NCI-H82 treated with DMSO at 0.1 percent for 48 hours (cell line): Measurements from ENCODE around the gene ISCA2.
"Not testable (repeated sequence)": the region's sequence is repeated elsewhere in the genome, so short reads cannot be mapped to it uniquely, and the experiment has no call there.

Experiments used
- DNase-seq: peaks from one replicate; lab custom pipeline; 2025; ENCODE audit not compliant: unreplicated experiment; lab: John Stamatoyannopoulos, UW

ISCA2 gene

DNA sequence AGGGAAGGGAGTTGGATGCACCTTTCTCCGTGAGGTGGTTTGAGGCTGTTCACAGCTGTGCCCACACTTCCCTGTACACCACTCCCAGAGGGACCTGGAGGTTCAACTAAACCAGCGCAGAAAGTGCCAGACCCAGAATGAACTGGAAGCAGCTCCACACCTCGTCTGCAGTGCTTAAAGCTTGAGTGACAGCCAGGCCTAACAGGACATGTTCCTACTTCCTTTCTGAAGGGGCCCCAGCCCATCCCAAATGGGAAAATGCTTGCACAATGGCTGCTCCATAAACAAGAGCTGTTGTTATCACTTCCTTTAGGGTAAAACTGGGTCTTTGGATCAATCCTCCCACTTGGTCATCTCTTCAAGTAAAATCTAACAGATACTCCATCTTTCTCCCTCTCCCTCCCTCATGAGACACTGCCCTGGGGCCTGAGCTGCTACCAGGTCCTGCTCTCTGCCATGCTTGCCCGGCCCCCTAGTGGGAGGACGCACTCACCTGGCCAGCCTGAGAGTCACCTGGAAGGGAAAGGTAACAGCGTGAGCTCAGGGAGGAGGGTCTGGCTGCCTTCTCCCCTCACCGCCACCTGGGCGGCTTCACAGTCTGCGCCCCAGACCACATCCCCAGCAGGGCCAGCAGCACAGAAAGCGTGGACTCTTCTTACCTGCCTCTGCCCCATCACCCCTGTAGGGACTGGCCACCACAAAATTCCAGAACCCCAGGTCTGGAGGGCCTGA, 33.5 kb downstream of the ISCA2 start:
- DNase-seq: no peak

DNA sequence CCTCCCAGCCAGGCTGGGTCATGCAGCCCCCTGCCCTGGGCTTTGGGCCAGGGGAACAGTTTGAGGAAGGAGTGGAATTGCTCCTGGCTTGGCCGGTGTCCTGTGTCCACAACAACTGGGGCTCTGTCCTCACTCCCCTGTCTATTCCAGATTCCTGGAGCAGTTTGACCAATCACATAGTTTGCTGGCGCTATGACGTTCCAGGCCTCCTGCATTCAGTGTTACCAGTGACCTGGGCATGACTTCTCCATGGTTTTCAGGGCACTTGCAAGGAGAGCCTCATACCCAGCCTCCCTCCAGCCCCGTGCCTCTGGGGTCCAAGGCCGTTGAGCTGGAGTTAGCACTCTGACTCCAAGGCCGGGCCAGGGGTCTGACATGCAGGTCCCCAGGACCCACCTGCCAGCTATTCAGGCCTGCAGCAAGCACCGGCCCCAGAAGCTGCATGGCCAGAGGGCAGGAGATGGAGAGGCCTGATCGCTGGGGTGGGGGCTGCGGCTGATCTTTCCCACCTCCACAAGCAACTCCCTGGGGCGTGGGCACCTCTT, 34.2 kb downstream of the ISCA2 start:
- no peak for DNase-seq

DNA sequence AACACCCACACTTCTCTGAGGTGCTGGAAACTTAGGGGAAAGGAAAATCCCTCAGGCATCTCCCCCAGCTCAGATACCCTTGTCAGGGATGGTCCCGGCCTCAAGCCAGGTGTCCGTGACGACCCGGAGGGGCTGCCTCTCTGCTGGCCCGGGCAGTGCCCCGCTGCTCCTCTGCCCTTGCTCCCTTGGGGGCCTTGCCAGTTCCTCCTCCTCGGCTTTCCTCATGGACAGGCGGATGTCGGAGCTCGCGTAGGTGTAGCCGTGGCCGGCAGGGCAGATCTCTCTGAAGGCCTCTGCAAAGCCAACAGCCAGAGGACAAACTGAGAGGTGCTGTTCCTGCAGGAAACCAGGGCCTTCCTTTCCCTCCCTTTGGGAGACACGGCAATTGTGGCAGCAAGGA, 34.8 kb downstream of the ISCA2 start:
- DNase-seq: no peak

DNA sequence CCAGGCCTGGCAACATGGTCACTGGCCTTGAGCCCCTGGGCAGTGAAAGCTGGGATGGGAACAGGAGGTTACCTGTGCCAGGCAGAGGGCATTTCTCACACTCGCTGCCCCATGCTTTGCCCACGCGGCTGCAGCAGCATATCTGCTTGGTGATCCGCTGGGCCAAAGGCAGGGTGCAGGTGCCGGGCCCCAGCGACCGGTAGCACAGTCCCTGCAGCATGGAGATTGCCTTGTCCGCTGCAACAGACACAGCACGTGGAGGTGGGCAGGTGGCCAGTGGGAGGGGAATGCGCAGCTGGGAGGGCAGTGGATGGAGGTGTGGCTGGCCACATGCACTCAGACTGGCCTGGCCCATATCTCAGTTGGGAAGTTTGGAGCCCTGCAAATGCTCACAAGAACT, 35.3 kb downstream of the ISCA2 start:
- no peak for DNase-seq

DNA sequence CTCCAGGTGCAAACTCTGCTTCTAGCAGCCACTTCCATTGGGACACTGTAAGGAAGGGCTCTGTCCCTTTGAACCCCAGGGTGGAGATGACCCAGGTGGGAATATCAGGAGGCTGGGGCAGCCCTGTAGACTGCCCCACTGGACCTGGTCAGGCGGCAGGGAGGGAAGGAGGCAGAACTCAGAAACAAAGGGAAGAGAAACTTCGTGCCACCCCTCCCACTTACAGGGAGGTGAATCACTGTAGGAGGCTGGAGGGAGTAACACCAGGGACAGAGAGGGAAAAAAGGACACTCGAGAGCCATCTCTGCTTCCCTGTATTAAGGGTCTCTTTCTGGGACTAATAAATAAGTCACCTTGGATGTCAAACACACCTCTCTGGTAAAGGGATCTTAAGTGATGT, 37.4 kb downstream of the ISCA2 start:
- DNase-seq: no peak

DNA sequence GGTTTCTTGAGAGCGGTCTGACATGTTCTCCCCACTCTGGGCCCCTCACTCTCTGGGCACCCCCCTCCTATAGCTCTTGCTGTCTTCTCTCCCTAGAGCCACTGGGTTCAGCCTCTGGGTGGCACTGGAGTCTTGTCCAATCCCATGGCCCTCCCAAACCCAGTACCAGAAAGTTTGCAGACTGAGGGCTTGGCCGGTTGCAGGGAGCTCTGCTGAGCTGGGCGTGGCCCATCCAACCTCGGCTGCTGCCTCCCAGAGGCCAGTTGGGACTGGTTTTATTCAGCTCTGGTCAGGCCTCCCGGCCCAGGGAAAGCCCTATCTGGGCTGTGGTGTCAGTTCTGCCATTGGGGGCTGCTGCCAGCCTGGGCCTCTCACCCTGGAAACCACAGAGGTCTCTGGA, 37.9 kb downstream of the ISCA2 start:
- no peak for DNase-seq

DNA sequence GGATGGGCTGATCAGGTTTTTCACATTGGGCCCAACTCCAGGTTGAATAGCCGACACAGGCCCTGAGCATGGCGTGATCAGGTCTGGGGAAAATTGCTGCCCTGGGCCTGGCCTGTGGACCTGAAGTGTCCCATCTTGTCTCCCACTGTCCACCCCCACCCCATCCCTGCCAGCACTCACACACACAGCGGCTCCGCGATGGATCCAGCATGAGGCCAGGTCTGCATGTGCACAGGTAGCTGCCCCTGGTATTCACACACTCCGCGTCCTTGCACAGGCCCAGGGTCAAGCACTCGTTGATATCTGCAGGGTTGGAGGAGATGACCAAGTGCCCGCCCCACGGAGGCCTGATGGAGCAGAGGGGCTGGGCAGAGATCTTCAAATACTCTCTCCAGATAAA, 38.7 kb downstream of the ISCA2 start:
- no peak for DNase-seq

DNA sequence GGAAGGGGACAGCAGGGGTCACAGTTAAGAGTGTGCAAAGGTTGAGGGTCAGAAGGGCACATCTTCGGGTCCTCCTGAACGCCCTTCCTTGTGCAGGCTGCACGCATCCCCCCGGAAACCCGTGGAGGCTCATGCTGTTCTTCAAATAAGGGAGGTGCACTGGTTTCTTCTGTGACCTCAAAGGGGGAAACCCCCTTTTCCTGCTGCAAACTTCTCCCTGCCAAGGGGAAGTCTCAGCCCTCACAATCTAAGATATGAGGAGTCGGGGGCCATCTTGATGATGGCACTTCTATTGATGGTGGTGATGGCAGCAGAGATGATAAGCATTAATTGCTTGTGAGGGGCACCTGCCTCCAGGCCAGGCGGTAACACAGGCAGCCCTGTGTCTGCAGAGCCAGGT, 40.0 kb downstream of the ISCA2 start:
- no peak for DNase-seq

DNA sequence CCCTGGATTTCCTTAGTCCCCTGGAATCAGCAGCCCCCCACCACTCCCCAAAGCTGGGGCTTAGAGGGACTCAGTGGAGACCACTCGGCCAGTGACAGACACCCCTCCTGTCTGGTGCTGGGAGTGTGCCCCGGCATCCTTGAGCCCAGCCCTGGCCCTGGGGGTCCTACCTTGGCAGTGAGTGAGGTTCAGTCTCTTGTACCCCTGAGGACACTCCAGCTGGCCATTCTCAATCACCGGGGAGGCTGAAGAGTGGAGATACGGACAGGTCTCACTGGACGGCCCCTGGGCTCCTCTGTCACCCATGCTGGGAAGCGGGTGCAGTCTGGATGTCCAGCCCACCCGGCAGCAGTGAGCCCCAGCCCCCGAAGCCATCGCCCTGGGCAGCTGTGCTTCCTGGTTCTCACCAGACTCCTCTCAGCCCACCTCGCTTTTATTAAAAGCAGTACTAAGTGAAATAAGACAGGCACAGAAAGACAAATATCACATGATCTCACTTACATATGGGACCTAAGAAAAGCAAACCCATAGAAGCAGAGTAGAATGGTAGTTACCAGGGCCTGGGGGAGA, 42.3 kb downstream of the ISCA2 start:
- DNase-seq: no peak

DNA sequence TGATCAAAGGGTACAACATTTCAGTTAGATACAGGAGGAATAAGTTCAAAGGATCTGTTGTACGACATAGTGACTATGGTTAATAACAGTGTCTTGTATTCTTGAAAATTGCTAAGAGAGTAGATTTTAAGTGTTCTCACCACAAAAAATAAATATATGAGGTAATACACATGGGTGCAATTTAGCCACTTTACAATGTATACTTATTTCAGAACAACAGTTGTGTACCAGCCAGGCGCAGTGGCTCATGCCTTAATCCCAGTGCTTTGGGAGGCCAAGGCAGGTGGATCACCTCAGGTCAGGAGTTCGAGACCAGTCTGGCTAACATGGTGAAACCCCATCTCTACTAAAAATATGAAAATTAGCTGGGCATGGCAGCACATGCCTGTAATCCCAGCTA, 42.8 kb downstream of the ISCA2 start:
- not testable (repeated sequence) for DNase-seq

DNA sequence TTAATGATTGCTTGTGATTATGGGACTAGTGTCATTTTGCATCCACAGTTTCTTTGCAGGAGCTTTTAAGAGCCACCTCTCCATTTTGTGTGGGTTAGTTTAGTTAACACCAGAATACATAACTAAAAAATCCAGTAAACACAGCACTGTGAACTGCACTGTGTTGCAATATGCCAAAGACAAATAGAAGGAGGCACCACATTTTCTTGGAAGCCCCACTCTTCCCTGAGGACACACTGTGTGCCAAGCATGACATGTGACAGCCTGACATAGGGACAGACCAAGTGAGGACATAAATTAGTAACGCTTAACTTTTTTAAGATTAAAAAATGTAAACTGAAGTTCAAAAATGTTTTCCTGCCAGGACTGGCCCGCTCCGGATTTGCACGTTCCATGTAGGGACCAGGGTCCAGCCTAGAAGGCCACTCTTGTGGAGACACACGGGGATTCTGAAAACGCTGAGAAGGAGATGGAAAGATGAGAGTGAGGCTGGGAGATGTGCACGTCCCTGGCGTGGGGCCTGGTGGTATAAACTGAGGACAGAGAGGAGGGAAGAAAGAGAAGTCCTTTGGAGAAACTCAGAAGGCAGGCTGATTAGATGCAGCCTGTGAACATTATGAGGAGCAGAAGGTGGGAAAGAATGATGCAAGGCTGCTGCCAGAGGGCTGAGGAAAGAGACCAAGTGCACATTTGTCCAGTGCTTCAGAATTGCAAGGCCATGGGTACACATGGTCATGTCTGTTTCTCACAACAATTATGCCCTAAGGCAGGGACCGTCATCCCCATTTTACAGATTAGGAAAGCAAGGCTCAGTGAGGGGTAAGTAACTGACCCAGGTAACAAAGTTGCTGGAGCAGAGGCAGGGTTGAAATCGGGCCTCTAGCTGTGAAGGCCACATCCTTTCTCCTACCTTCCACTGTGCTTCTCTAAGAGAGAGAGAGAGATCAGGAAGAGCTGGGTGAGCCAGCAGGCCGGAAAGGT, 45.1 kb downstream of the ISCA2 start:
- DNase-seq: no peak

DNA sequence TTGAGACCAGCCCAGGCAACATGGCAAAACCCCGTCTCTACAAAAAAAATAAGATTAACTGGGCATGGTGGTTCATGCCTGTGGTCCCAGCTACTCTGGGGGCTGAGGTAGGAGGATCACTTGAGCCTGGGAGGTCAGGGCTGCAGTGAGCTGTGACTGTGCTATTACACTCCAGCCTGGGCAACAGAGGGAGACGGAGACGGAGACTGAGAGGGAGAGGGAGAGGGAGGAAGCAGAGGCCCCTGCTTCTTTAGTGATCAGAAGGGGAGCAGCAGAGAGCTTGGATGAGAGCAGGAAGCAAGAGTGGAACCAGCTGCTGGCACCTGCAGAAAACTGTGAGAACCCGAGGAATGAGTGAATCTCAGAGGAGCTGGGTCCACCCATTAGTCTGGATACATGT, 45.9 kb downstream of the ISCA2 start:
- DNase-seq: no peak

DNA sequence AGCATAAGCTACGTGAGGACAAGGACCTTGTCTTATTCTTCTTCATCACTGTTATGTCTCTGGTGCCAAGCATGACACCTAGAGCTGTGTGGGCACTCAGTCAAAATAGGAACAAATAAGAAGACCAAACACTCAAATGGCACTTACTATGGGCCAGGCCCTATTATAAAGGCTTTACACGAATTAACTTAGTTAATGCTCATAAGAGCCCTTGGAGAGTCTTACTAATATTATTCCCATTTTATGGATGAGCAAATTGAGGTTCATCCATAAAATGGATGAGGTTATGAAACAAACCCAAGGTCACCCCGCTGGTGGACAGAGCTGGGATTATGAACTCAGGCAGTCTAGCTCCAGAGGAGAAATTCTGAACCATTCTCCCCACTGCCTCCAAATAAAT, 47.7 kb downstream of the ISCA2 start:
- DNase-seq: no peak

DNA sequence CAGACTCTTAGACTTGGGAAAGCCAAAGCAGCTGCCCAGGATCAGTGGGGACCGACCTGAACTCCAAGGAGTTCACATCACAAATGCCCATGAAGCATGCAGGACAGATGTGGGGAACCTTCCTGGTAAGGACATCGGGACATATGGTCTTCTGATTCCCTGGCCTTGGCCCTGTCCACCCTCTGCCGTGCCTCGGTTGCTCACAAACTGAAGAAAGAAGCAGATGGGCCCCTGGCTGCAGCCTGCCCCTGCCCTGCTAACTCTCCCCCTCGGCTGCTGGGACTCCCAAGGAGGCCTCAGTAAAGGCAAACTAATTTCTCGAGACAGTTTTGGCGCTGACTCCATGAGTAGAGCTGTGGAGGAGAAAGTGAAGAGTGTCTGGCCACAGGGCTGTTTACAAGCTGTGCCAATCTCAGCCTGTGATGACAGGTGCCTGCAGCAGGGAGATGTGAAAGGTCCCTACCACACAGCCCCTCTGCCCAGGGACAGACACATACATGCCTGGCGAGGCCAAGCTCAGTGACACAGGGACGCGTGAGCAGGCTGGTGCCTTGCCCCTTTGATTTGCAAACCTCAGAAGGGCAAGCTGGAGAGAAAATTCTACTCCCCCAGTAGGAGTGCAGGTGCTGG, 48.6 kb downstream of the ISCA2 start:
- DNase-seq: no peak

DNA sequence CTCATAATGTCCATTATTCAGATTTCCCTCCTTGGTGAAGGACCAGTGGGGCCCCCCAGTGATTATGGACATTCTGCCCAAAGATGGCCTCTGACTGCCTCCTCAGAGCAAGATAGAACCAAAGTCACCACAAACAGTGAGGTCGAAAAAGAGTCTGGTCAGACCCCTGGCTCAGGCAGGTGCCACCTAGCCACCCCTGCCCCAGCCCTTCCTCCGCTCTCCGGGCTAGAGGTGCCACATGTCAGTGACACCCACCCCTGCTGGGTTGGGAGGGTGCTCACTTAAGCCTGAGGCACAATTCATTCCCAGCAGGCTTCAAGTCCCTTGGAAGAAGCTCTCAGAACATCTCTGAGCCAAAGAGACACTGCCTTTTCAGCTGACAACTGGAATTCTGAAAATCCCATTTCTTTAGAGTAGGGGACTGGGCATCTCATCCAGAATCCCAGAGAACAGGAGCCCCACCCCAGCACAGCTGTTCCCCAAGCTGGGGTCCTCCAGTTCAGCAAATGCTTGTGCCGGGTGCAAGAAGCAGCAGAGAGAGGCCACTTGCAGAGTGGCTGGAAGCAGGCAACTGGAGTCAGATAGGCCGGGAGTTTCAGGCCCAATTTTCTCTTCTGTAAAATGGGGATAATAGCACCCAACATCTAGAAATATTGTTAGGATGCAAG, 50.3 kb downstream of the ISCA2 start:
- no peak for DNase-seq

DNA sequence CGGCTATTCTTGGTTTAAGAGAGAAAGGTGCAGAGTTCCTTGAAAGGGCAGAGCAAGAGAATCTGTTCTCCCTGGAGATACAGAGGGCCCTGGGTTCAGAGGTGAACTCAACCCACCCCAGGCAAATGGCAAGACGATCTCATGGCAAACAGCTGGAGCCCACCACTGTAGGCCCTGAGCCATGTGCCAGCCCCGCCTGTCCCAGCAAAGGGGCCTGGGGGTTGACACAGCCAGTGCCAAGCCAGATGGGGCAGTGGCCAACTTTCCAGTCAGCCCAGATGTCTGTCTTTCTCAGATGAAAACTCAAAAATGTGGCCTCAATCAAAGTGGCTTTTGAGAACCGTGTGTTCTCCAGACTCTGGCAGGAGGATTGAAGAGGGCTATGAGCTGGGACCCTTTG, 51.8 kb downstream of the ISCA2 start:
- no peak for DNase-seq

DNA sequence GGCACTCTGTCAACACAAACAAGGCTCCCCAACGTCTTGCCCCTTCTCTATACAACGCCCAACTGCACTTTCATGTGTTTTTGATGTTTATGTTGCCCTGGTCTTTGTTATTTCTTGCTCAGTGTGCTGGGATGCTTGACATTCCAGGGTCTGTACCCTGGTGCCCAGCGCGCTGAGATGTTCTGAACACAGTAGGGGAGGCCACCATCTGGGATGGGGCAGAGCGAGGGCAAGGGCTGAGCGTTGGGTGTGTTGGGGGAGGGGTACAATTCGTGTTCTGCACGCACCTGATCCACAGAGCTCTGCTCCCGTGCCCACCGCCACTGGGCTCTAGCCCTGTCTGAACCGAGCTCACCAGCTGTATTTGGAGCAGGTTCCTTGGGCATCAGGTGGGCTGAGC, 52.9 kb downstream of the ISCA2 start:
- DNase-seq: no peak
